ENCODE data around the gene CORO7.
A peak's percentile ranks its signal among the peaks of the same experiment; 100 is the strongest.
"Not testable (repeated sequence)": the region's sequence is repeated elsewhere in the genome, so short reads cannot be mapped to it uniquely, and the experiment has no call there.

CORO7 gene

GRCh38 chr16:4350787-4351659 lies 65.4 kb downstream of the CORO7 start, which contains the start of gene PAM16:
PAM16 (minus strand) TSS chr16:4351321; CDS start chr16:4351234, 87 bp downstream.
- peak; percentile 93 for DNase-seq

GRCh38 chr16:4350365-4350786 lies 66.0 kb downstream of the CORO7 start:
- no peak for DNase-seq

- DNase-seq: no peak
These were observed 67.1 kb downstream of the CORO7 start for GRCh38 chr16:4349332-4349731.

- no peak for DNase-seq
These were observed 68.5 kb downstream of the CORO7 start for GRCh38 chr16:4347765-4348509.

- no peak for DNase-seq
These were observed 69.4 kb downstream of the CORO7 start for GRCh38 chr16:4347010-4347409.

- no peak for DNase-seq
These were observed 70.3 kb downstream of the CORO7 start for GRCh38 chr16:4345836-4346781.

- no peak for DNase-seq
These were observed 71.2 kb downstream of the CORO7 start for GRCh38 chr16:4344983-4345835.

- not testable (repeated sequence) for DNase-seq
These were observed 72.0 kb downstream of the CORO7 start for GRCh38 chr16:4344300-4344982.

GRCh38 chr16:4342866-4343744 lies 73.3 kb downstream of the CORO7 start:
- DNase-seq: no peak

- DNase-seq: no peak
These were observed 75.1 kb downstream of the CORO7 start for GRCh38 chr16:4341250-4341649.

- DNase-seq: no peak
These were observed 76.0 kb downstream of the CORO7 start for GRCh38 chr16:4340443-4340842.

GRCh38 chr16:4339909-4340308 lies 76.5 kb downstream of the CORO7 start:
- no peak for DNase-seq

- no peak for DNase-seq
These were observed 76.9 kb downstream of the CORO7 start for GRCh38 chr16:4339455-4339854.

- DNase-seq: no peak
These were observed 77.6 kb downstream of the CORO7 start for GRCh38 chr16:4338712-4339299.

GRCh38 chr16:4338125-4338582 lies 78.2 kb downstream of the CORO7 start:
- DNase-seq: no peak

- no peak for DNase-seq
These were observed 78.8 kb downstream of the CORO7 start for GRCh38 chr16:4337540-4338088.

- DNase-seq: no peak
These were observed 79.5 kb downstream of the CORO7 start for GRCh38 chr16:4336701-4337539.

All from GDM1 (cell line).